Measurements from ENCODE around the gene LYL1.

Gene LYL1

GRCh38 chr19:13054626-13055212 is 47.9 kb downstream of the LYL1 start:
- peak; percentile 85 for DNase-seq

GRCh38 chr19:13053761-13054625 is 48.7 kb downstream of the LYL1 start:
- peak; percentile 93 for DNase-seq

GRCh38 chr19:13053238-13053637 is 49.4 kb downstream of the LYL1 start:
- DNase-seq: peak; percentile 68

DNA sequence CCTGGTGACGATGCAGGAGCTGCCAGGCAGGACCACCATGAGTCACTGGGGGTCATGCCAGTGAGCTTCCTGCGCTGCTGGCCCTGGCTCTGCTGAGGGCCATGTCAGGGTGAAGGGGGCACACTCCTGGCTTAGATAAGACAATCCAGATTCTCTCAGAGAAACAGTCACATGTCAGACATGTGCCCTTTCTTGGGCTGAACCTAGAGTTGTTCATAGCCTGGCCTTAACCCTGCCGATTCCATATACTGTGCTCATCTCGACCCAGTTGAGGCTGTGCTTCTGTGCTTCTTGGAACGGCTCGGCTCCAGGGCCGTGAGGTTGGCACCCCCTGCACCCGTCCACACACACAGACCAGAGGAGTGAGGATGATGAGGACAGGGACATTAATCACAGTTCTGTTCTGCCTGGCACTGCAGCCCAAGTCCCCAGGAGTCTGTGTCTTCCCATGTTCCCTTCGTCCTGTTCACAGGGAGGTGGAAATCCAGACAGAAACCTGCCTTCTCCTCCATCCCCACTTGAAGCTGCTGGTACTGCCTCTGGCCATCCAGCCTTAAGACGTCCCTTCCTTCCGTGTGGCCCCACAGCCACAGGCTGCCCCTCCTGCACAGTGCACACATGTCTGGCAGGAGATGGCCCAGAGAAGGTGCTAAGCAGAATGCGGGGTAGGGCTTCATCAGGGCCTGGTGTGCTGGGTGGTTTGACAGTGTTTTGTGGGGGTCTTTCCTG is 50.0 kb downstream of the LYL1 start:
- no peak for DNase-seq

DNA sequence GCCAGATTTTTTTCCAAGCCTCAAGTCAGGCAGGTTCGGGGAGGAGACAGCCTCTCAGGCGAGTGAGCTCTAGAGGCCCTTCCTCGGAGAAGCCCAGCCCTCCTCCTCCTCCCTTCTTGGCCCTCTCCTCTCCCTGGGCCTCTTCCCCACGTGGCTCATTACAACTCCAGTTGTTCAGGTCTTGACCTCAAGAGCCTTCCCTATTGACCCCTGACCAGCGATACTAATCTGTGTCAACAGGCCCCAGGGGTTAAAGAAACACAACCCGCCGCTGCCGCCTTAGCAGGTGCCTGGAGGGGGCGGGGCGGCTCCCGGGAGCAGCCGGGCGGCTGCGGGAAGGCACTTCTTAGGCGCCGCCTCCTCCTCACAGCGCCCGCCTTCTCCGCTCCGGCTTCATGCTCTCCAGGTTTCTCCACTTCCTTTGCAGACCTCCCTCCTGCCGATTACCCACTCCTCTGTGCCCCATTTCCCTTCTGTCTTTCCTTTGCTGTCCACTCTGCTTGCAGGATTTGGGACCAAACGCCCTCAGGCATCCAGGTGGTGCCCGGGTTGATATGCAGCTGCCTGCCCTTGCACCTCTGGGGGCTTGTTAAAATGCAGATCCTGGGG is 51.0 kb downstream of the LYL1 start:
- DNase-seq: peak; percentile 75

GRCh38 chr19:13050274-13050673 is 52.4 kb downstream of the LYL1 start:
- no peak for DNase-seq

All from right hindlimb (tissue), 1 donor.